ENCODE data around the gene COL12A1. TPM values are rescaled to one million over a fixed set of nuclear protein-coding genes. Genes with fewer than 3 reads are reported as not detected.

The COL12A1 gene
- polyA plus RNA-seq, 1 donor from 2014 or later, result 0.63 TPM

DNA sequence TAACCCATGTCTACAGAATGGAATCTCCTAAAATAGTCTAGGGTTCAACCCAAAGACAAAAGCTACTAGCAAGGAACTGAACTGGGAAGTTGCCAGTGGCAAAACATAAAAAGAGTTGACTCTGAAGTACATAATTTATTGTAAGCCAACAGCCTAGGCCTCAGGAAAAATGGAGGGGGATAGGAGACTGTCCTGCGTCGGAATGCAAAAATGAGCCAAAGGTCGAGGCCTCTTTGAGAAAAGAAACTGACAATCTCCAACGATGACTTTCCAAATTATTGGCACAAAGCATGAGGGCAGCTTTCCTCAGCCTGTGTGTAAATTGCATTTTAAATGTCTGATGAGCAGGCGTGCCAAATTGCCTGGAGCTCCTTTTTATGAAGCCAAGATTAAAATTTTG lies 2.1 kb downstream of the COL12A1 start:
- H3K27me3 ChIP-seq (ENCODE audit: insufficient read depth, low read depth, low read length), result peaks cover 86% of the 10 kb centered on the region
- no peaks in the 10 kb centered on the region for H3K9me2 ChIP-seq (ENCODE audit: insufficient read depth, low read length)
- H3K4me2 ChIP-seq (ENCODE audit: low read length), result no peak overlapping the region
- no peaks in the 10 kb centered on the region for H3K79me2 ChIP-seq (replicated peaks; ENCODE audit: insufficient read depth, low read length)
- H2AFZ ChIP-seq (ENCODE audit: low read depth, low read length), result no peak overlapping the region
- H3K9ac ChIP-seq (ENCODE audit: low read length), result no peak overlapping the region
- H3F3A ChIP-seq (ENCODE audit: insufficient read depth, low read length, poor library complexity, severe bottlenecking), result no peaks in the 10 kb centered on the region
- no peak overlapping the region for H3K27ac ChIP-seq (ENCODE audit: low read length)
- H3K36me3 ChIP-seq (ENCODE audit: insufficient read depth, low read length), result no peaks in the 10 kb centered on the region
- H3K4me3 ChIP-seq (ENCODE audit: low read length), result peak overlapping the region; percentile 69
- TF ChIP-seq TAF1 (IDR thresholded peaks at IDR 0.05; ENCODE audit: low read depth), result no peak
- no peaks in the 10 kb centered on the region for H3K9me3 ChIP-seq (ENCODE audit: low read length)
- no peaks in the 10 kb centered on the region for H4K20me1 ChIP-seq (ENCODE audit: insufficient read depth)

DNA sequence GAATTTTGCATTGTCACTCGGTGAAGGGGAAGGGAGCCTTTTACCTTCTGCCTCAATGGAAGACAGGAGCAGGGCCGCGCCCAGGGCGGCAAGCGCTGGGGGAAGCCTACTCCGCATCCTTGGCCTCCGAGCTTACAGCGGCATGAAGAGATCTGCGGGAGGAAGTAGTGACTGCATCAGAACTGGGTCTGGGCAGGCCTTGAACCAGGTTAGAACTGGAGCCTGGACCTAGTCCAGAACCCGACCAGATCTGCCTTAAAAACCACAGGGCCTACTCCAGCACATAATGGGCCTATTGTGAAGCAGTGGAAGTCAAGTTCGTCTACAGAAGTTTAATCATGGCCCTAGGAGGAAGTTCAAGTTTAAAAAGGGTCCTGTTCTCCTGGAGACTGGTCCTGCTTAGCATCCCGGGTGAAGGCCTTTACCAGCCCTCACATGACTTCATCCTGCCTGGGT lies 3.1 kb downstream of the COL12A1 start:
- Histone ChIP-seq H3K4me2 (ENCODE audit: low read length) (no peak overlapping the region), H3K27me3 (ENCODE audit: insufficient read depth, low read depth, low read length) (peaks cover 76% of the 10 kb centered on the region), H3K9me2 (ENCODE audit: insufficient read depth, low read length) (no peaks in the 10 kb centered on the region), H3K27ac (ENCODE audit: low read length) (no peak overlapping the region), H3K79me2 (replicated peaks; ENCODE audit: insufficient read depth, low read length) (no peaks in the 10 kb centered on the region), H3K4me3 (ENCODE audit: low read length) (peak overlapping the region; percentile 62), H3K36me3 (ENCODE audit: insufficient read depth, low read length) (no peaks in the 10 kb centered on the region), H3K9ac (ENCODE audit: low read length) (no peak overlapping the region), H2AFZ (ENCODE audit: low read depth, low read length) (no peak overlapping the region), H3F3A (ENCODE audit: insufficient read depth, low read length, poor library complexity, severe bottlenecking) (no peaks in the 10 kb centered on the region), H4K20me1 (ENCODE audit: insufficient read depth) (no peaks in the 10 kb centered on the region), H3K9me3 (ENCODE audit: low read length) (no peaks in the 10 kb centered on the region)
- TF ChIP-seq, protein P1, sequence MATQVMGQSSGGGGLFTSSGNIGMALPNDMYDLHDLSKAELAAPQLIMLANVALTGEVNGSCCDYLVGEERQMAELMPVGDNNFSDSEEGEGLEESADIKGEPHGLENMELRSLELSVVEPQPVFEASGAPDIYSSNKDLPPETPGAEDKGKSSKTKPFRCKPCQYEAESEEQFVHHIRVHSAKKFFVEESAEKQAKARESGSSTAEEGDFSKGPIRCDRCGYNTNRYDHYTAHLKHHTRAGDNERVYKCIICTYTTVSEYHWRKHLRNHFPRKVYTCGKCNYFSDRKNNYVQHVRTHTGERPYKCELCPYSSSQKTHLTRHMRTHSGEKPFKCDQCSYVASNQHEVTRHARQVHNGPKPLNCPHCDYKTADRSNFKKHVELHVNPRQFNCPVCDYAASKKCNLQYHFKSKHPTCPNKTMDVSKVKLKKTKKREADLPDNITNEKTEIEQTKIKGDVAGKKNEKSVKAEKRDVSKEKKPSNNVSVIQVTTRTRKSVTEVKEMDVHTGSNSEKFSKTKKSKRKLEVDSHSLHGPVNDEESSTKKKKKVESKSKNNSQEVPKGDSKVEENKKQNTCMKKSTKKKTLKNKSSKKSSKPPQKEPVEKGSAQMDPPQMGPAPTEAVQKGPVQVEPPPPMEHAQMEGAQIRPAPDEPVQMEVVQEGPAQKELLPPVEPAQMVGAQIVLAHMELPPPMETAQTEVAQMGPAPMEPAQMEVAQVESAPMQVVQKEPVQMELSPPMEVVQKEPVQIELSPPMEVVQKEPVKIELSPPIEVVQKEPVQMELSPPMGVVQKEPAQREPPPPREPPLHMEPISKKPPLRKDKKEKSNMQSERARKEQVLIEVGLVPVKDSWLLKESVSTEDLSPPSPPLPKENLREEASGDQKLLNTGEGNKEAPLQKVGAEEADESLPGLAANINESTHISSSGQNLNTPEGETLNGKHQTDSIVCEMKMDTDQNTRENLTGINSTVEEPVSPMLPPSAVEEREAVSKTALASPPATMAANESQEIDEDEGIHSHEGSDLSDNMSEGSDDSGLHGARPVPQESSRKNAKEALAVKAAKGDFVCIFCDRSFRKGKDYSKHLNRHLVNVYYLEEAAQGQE (IDR thresholded peaks at IDR 0.05; ENCODE audit: borderline replicate concordance), result no peak
- TF ChIP-seq SMC3 (conservative IDR thresholded peaks at IDR 0.05; ENCODE audit: poor library complexity) (no peak), EP300 (conservative IDR thresholded peaks at IDR 0.05; ENCODE audit: poor library complexity, severe bottlenecking) (no peak), TAF1 (IDR thresholded peaks at IDR 0.05; ENCODE audit: low read depth) (no peak), EZH2 (IDR thresholded peaks at IDR 0.05; ENCODE audit: borderline replicate concordance, insufficient read depth, low read length, poor library complexity, severe bottlenecking) (no peak), POLR2AphosphoS5 (IDR thresholded peaks at IDR 0.05) (no peak), MXI1 (conservative IDR thresholded peaks at IDR 0.05; ENCODE audit: poor library complexity, severe bottlenecking) (no peak), RAD21 (conservative IDR thresholded peaks at IDR 0.05) (no peak)
- TF ChIP-seq, protein P2, sequence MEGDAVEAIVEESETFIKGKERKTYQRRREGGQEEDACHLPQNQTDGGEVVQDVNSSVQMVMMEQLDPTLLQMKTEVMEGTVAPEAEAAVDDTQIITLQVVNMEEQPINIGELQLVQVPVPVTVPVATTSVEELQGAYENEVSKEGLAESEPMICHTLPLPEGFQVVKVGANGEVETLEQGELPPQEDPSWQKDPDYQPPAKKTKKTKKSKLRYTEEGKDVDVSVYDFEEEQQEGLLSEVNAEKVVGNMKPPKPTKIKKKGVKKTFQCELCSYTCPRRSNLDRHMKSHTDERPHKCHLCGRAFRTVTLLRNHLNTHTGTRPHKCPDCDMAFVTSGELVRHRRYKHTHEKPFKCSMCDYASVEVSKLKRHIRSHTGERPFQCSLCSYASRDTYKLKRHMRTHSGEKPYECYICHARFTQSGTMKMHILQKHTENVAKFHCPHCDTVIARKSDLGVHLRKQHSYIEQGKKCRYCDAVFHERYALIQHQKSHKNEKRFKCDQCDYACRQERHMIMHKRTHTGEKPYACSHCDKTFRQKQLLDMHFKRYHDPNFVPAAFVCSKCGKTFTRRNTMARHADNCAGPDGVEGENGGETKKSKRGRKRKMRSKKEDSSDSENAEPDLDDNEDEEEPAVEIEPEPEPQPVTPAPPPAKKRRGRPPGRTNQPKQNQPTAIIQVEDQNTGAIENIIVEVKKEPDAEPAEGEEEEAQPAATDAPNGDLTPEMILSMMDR (IDR thresholded peaks at IDR 0.05; ENCODE audit: poor library complexity, severe bottlenecking), result no peak
